GM23338 (cell line): ENCODE measurements around the gene PXK.

ENCODE experiments used
- CTCF ChIP-seq, 2 experiments: fragments of 200-600 bp in 1 of 2; sonication (generic) in 1 of 2; conservative IDR thresholded peaks; 2 replicates each; pipeline versions ENCODE4 v1.5.1 to v1.6.1; 2016 to 2017; ENCODE audit warnings: antibody characterized with exemption in 2 of 2, low read depth in 2 of 2, mild to moderate bottlenecking in 2 of 2, moderate library complexity in 1 of 2
- EZH2 ChIP-seq: fragments of 200-600 bp; sonication (generic); IDR thresholded peaks from one replicate; pipeline ENCODE4 v1.8.0; 2017; ENCODE audit warnings: antibody characterized with exemption, mild to moderate bottlenecking, low read depth; ENCODE audit not compliant: unreplicated experiment
- EZH2phosphoT487 ChIP-seq: fragments of 200-600 bp; sonication (generic); IDR thresholded peaks from one replicate; pipeline ENCODE4 v1.8.1; 2018; ENCODE audit warnings: antibody characterized with exemption; ENCODE audit not compliant: unreplicated experiment
- JUNB ChIP-seq: IDR thresholded peaks from one replicate; pipeline ENCODE4 v1.6.1; 2016; ENCODE audit warnings: antibody characterized with exemption; ENCODE audit not compliant: unreplicated experiment
- NANOG ChIP-seq: IDR thresholded peaks from 2 replicates; pipeline ENCODE4 v1.6.1; 2016; ENCODE audit warnings: antibody characterized with exemption, borderline replicate concordance
- POLR2AphosphoS5 ChIP-seq: IDR thresholded peaks from 2 replicates; pipeline ENCODE4 v1.6.1; 2016; ENCODE audit warnings: antibody characterized with exemption, low read depth
- REST ChIP-seq: IDR thresholded peaks from one replicate; pipeline ENCODE4 v1.6.1; 2018; ENCODE audit warnings: antibody characterized with exemption; ENCODE audit not compliant: unreplicated experiment
- STAT1 ChIP-seq: IDR thresholded peaks from one replicate; pipeline ENCODE4 v1.6.1; 2016; ENCODE audit warnings: antibody characterized with exemption; ENCODE audit not compliant: unreplicated experiment
- ZNF331 ChIP-seq: fragments of 250-450 bp; sonication (Bioruptor Pico); IDR thresholded peaks from 2 replicates; pipeline ENCODE4 v1.5.0; 2020; ENCODE audit warnings: low read depth, mild to moderate bottlenecking, moderate library complexity
- TF ChIP-seq, protein P1 (sequence below): IDR thresholded peaks from 2 replicates; pipeline ENCODE4 v1.6.1; 2016; ENCODE audit warnings: antibody characterized with exemption

- no peak for TF ChIP-seq CTCF (conservative IDR thresholded peaks at IDR 0.05; ENCODE audit: low read depth in 2 of 2)
- TF ChIP-seq EZH2phosphoT487, result no peak
- no peak for TF ChIP-seq POLR2AphosphoS5
- no peak for TF ChIP-seq EZH2
- no peak for TF ChIP-seq NANOG
- TF ChIP-seq REST, result no peak
- no peak for TF ChIP-seq ZNF331
- TF ChIP-seq STAT1, result no peak
- TF ChIP-seq, protein P1, sequence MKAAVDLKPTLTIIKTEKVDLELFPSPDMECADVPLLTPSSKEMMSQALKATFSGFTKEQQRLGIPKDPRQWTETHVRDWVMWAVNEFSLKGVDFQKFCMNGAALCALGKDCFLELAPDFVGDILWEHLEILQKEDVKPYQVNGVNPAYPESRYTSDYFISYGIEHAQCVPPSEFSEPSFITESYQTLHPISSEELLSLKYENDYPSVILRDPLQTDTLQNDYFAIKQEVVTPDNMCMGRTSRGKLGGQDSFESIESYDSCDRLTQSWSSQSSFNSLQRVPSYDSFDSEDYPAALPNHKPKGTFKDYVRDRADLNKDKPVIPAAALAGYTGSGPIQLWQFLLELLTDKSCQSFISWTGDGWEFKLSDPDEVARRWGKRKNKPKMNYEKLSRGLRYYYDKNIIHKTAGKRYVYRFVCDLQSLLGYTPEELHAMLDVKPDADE, result no peak
- no peak for TF ChIP-seq JUNB
These were observed 29.2 kb downstream of the PXK start for GRCh38 chr3:58361866-58362265.
